Right cardiac atrium (tissue), 5 donors: ENCODE results near the gene KRTAP5-2. TPM values are rescaled to one million over a fixed set of nuclear protein-coding genes. Genes with fewer than 3 reads are reported as not detected.

Experiments used
- ATAC-seq, 2 donors: fragments of 200-7000 bp; cut with Tn5 transposase; one replicate each; pipeline versions ENCODE4 v1.8.0 to v1.9.1; 2020; ENCODE audit warnings: moderate library complexity in 2 of 2, mild to moderate bottlenecking in 1 of 2
- DNase-seq, 3 donors: peaks; one replicate each; pipeline ENCODE4 v3.0.0-alpha.2; 2020
- H3K27ac ChIP-seq: one replicate; pipeline ENCODE4 v1.5.1; 2013; ENCODE audit warnings: mild to moderate bottlenecking, low read length, control low read depth, moderate library complexity
- H3K27me3 ChIP-seq: one replicate; pipeline ENCODE4 v1.6.1; 2013; ENCODE audit not compliant: control insufficient read depth, insufficient read depth
- H3K4me1 ChIP-seq: one replicate; pipeline ENCODE4 v1.6.1; 2013; ENCODE audit warnings: low read length; ENCODE audit not compliant: control insufficient read depth, insufficient read depth
- H3K4me3 ChIP-seq: one replicate; pipeline ENCODE4 v1.5.1; 2013; ENCODE audit warnings: low read length, control low read depth
- H3K9me3 ChIP-seq: one replicate; pipeline ENCODE4 v1.6.1; 2013; ENCODE audit warnings: low read length; ENCODE audit not compliant: control insufficient read depth
- WGBS: extraction: QIAGEN DNeasy Blood & Tissue Kit; methylation state at CpG from one replicate; pipeline ENCODE4 v1.1.7; 2013; 5-methylcytosine and 5-hydroxymethylcytosine counted together
- intact Hi-C, 4 donors: fragments of 100-400 bp; cut with DNase I; formaldehyde crosslinking; loops; one replicate each; pipeline versions ENCODE4 v1.11.0 to v1.14.0; 2022 to 2023
- polyA plus RNA-seq: library from polyadenylated mRNA; stranded (reverse); fragments of 200-250 nt; gene quantifications from one replicate; pipeline ENCODE4 v1.2.3, GENCODE V29; 2013
- total RNA-seq, 4 donors: library from RNA; stranded (reverse); fragmentation: NEBNext Ultra II Directional; extraction: Animal tissue kit (Norgen Biotek cat#: 25700); gene quantifications; one replicate each; pipeline ENCODE4 v1.2.1, GENCODE V29; 2021
- donor health status: healthy with polysubstance abuse.
- donor health status: DM: no; HTN: yes; CAD: no.
- donor health status: DM: no; HTN: no; CAD: no.
- donor health status: DM: no; HTN: yes; CAD: no; lungs with severe emphysema.
- donor health status: DM: yes; HTN: yes; CAD: no.

KRTAP5-2 gene
- total and polyA plus RNA-seq, 5 donors = not detected

DNA sequence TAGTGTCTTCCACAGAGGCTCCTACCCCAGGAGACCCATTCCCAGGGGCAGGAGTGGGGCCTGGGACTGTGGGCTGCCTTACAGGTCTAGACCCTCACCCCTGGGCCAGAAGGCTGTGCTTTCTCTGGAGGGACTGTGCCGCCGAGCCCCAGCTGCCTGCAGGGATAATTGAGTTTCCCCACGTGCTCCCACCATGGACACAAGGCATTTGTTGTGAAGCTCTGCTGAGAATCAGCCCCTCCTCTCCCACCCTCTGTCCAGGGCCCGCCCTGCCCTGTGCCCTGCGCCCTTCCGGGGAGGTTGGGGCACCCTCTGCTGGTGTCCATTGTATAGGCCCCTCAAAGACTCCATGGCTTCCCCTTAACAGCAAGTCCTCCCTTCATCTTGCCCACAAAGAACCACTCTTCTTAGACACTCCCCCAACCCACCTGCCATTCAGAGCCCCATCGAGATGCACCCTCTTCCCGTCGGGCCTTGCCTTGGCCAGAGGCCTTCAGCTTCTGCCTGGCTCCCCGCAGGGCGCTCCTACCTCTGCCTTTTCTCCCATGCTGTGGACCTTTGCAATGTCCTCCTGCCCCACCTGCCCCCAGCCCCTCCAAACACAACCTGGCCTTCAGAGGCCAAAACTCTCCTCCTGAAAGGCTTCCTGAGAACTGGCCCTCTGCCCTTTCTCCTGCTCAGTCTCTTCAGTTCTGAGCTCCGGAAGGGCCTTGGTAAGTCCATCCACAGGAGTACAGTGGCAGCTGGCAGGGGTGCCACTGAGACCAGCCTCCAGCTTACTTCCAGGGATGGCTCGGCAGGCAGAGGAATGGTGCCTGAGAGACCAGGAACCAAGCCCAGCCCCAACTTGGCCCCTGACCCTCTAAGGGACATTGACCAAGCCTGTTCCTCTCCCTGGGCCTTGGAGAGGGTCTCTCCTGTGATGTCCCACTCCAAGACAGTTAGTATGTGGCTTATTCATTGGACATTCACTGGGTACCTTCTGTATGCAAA lies 48.5 kb downstream of the KRTAP5-2 start:
- H3K27me3 ChIP-seq = no peaks in the 10 kb centered on the region
- peak overlapping the region; percentile 75 for H3K27ac ChIP-seq
- peaks cover 2% of the 10 kb centered on the region for H3K4me1 ChIP-seq
- no peak overlapping the region for H3K4me3 ChIP-seq
- no peak for ATAC-seq
- peak in 2 of 3 donors; percentile 32 to 45 for DNase-seq
- no peaks in the 10 kb centered on the region for H3K9me3 ChIP-seq
- intact Hi-C loops = loop anchor here in 3 of 4 donors (10.0 kb wide), 1 partner anchor 75 kb away; the partner anchor contains the start of genes KRTAP5-4 (in 3 of the 3) and KRTAP5-5 (in 3 of the 3)
- WGBS = 79% methylated on average over 13 of the region's 13 CpGs

DNA sequence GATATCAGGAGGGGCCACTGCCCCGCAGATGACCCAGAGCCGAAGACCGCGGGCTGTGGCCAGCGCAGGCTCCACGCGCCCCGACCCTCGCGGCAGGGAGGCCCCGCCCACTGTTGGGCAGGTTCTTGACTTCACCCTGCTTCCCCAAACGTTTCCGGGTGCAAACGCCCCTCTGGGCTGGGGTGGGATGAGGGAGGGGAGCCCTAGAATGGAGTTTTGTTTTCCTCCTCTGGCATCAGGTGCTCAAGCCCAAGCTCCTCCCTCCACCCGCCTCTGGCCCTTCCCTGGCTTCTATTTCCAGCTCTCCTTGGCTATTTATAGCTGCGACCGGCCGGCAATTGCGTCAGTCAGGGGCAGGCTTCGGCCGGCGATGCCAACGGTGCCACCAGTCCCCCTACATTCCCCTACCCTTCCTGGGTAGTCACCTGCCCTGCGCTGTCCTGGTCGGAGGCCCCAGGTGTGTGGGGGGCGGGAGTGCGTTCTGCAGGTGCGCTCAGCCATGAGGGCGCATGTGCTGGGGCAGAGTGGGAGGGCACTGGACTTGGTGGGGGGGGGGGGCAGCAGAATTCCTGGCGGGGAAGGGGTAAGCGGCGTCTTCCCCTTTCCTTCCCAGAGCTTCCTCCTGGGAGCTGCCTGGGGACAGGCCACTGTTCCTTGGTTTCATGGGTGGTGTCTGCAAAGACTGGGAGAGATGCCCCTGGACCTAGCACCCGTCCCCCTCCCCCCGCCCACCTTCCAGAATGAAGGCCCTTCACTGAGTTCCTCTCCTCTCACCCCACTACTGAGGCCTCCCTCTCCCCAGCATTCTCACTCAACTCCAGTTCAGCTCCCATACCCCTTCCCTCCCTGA lies 49.6 kb downstream of the KRTAP5-2 start:
- H3K4me3 ChIP-seq = no peak overlapping the region
- H3K27me3 ChIP-seq = no peaks in the 10 kb centered on the region
- H3K4me1 ChIP-seq = no peaks in the 10 kb centered on the region
- H3K27ac ChIP-seq = peak overlapping the region; percentile 77
- 11% methylated on average over 34 of the region's 34 CpGs for WGBS
- ATAC-seq = peak; percentile 73 to 77
- peak; percentile 72 to 85 (median 81) for DNase-seq
- intact Hi-C loops = loop anchor here in 3 of 4 donors (10.0 kb wide), 1 partner anchor 76 kb away; the partner anchor contains the start of genes KRTAP5-4 (in 3 of the 3) and KRTAP5-5 (in 3 of the 3)
- no peaks in the 10 kb centered on the region for H3K9me3 ChIP-seq

DNA sequence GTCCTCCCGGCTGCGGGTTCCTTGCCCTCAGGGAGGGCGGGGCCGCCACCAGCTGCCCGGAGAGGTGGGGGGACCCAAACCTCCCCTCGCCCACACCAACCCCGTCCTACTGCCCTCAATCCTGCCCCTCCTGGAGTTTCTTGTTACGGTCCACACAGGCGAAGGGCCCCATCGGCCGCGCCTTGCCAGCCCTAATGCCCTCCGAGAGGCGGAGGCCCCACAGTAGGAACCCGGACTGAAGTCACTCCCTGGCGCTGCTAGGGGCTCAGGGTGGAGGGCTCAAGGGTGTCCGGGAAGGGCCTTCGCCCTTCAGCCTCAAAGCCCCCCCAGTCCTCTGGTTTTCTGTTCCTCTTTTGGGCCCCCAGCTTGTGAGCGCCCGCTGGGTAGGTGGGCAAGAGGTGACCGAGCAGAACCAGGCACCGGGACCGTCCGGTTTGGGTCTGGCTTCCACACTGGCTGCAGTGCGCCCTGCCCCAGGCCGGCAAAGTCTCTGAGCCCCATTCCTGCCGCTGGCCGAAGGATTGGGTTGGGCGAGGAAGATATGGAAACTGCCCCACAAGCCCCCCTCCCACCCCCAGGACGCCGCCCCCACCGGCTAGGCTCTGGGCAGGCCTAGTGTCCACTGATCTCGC lies 50.5 kb downstream of the KRTAP5-2 start:
- DNase-seq (peak in 1 of 3 donors; percentile 19), ATAC-seq (peak; percentile 12 to 16)
- no peaks in the 10 kb centered on the region for H3K4me1 ChIP-seq
- peak overlapping the region; percentile 30 for H3K27ac ChIP-seq
- WGBS = 13% methylated on average over 33 of the region's 33 CpGs
- intact Hi-C loops = loop anchor here in 3 of 4 donors (10.0 kb wide), 1 partner anchor 77 kb away; the partner anchor contains the start of genes KRTAP5-4 (in 3 of the 3) and KRTAP5-5 (in 3 of the 3)
- H3K4me3 ChIP-seq = peak overlapping the region; percentile 30
- no peaks in the 10 kb centered on the region for H3K9me3 ChIP-seq
- H3K27me3 ChIP-seq = no peaks in the 10 kb centered on the region

Other genes with a start within 250 kb of the KRTAP5-2 start
- 1 to 10 TPM in 2 of 4 donors, under 1 TPM in 2; 0.61 to 2.3 (median 1.4) TPM for gene BRSK2, start 208.4 kb downstream of the KRTAP5-2 start, total RNA-seq
- gene BRSK2, start 208.4 kb downstream of the KRTAP5-2 start, polyA plus RNA-seq = 2.3 TPM
- gene MOB2, start 111.5 kb downstream of the KRTAP5-2 start, total RNA-seq = 10 to 100 TPM; 35.0 to 45.0 (median 42.0) TPM
- gene MOB2, start 111.5 kb downstream of the KRTAP5-2 start, polyA plus RNA-seq = 40.0 TPM
- gene DUSP8, start 26.0 kb downstream of the KRTAP5-2 start, total RNA-seq = 10 to 100 TPM; 10.1 to 15.6 (median 12.3) TPM
- 13.3 TPM for gene DUSP8, start 26.0 kb downstream of the KRTAP5-2 start, polyA plus RNA-seq
- gene KRTAP5-1, start 13.0 kb downstream of the KRTAP5-2 start, total RNA-seq = not detected
- not detected for gene KRTAP5-1, start 13.0 kb downstream of the KRTAP5-2 start, polyA plus RNA-seq
- gene KRTAP5-3, start 10.2 kb upstream of the KRTAP5-2 start, total RNA-seq = not detected
- not detected for gene KRTAP5-3, start 10.2 kb upstream of the KRTAP5-2 start, polyA plus RNA-seq
- not detected for gene KRTAP5-4, start 23.8 kb upstream of the KRTAP5-2 start, total RNA-seq
- gene KRTAP5-4, start 23.8 kb upstream of the KRTAP5-2 start, polyA plus RNA-seq = not detected
- gene KRTAP5-5, start 31.5 kb upstream of the KRTAP5-2 start, total RNA-seq = not detected
- not detected for gene KRTAP5-5, start 31.5 kb upstream of the KRTAP5-2 start, polyA plus RNA-seq
- gene KRTAP5-6, start 98.9 kb upstream of the KRTAP5-2 start, total RNA-seq = not detected
- gene KRTAP5-6, start 98.9 kb upstream of the KRTAP5-2 start, polyA plus RNA-seq = not detected
- 1 to 10 TPM in 1 of 4 donors, under 1 TPM in 3; 0.48 to 1.0 (median 0.59) TPM for gene IFITM10, start 152.3 kb upstream of the KRTAP5-2 start, total RNA-seq
- 0.25 TPM for gene IFITM10, start 152.3 kb upstream of the KRTAP5-2 start, polyA plus RNA-seq
- 100 to 1,000 TPM; 674 to 717 (median 700) TPM for gene CTSD, start 165.6 kb upstream of the KRTAP5-2 start, total RNA-seq
- 748 TPM for gene CTSD, start 165.6 kb upstream of the KRTAP5-2 start, polyA plus RNA-seq
- gene SYT8, start 236.7 kb upstream of the KRTAP5-2 start, total RNA-seq = not detected
- not detected for gene SYT8, start 236.7 kb upstream of the KRTAP5-2 start, polyA plus RNA-seq
- gene TNNI2, start 240.7 kb upstream of the KRTAP5-2 start, total RNA-seq = not detected
- gene TNNI2, start 240.7 kb upstream of the KRTAP5-2 start, polyA plus RNA-seq = not detected